Skeletal muscle tissue (tissue), 4 donors: ENCODE measurements around the gene HSF4. TPM values are rescaled to one million over a fixed set of nuclear protein-coding genes. Genes with fewer than 3 reads are reported as not detected.
"Not testable (repeated sequence)": the region's sequence is repeated elsewhere in the genome, so short reads cannot be mapped to it uniquely, and the experiment has no call there.

Source experiments
- H3K27ac ChIP-seq: one replicate; pipeline ENCODE4 v1.7.0; 2013; ENCODE audit warnings: mild to moderate bottlenecking, low read depth, low read length, inconsistent platforms
- H3K27me3 ChIP-seq, 3 donors: one replicate each; pipeline ENCODE4 v1.7.0; 2013; ENCODE audit warnings: low read length in 3 of 3; ENCODE audit not compliant: control insufficient read depth in 3 of 3, insufficient read depth in 3 of 3
- H3K36me3 ChIP-seq, 3 donors: one replicate each; pipeline ENCODE4 v1.7.0; 2013; ENCODE audit warnings: low read length in 3 of 3; ENCODE audit not compliant: control insufficient read depth in 3 of 3, insufficient read depth in 3 of 3
- H3K4me1 ChIP-seq, 3 donors: one replicate each; pipeline ENCODE4 v1.7.0; 2013; ENCODE audit warnings: low read length in 3 of 3, mild to moderate bottlenecking in 3 of 3; ENCODE audit not compliant: control insufficient read depth in 3 of 3, insufficient read depth in 3 of 3
- H3K4me3 ChIP-seq, 3 donors: one replicate each; pipeline ENCODE4 v1.7.0; 2013; ENCODE audit warnings: low read length in 3 of 3
- H3K9ac ChIP-seq, 3 donors: one replicate each; pipeline ENCODE4 v1.7.0; 2013; ENCODE audit warnings: low read length in 3 of 3, mild to moderate bottlenecking in 3 of 3, moderate library complexity in 2 of 3, low read depth in 1 of 3
- H3K9me3 ChIP-seq, 3 donors: one replicate each; pipeline ENCODE4 v1.7.0; 2013; ENCODE audit warnings: low read length in 3 of 3; ENCODE audit not compliant: control insufficient read depth in 3 of 3
- total RNA-seq: library from RNA; depleted of rRNA; stranded (reverse); fragments of >200 nt; gene quantifications from one replicate; pipeline ENCODE4 v1.2.3, GENCODE V29; 2014
- donor health status: Osteomylitis.

The HSF4 gene, protein sequence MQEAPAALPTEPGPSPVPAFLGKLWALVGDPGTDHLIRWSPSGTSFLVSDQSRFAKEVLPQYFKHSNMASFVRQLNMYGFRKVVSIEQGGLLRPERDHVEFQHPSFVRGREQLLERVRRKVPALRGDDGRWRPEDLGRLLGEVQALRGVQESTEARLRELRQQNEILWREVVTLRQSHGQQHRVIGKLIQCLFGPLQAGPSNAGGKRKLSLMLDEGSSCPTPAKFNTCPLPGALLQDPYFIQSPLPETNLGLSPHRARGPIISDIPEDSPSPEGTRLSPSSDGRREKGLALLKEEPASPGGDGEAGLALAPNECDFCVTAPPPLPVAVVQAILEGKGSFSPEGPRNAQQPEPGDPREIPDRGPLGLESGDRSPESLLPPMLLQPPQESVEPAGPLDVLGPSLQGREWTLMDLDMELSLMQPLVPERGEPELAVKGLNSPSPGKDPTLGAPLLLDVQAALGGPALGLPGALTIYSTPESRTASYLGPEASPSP
- total RNA-seq, result 3.7 TPM

DNA sequence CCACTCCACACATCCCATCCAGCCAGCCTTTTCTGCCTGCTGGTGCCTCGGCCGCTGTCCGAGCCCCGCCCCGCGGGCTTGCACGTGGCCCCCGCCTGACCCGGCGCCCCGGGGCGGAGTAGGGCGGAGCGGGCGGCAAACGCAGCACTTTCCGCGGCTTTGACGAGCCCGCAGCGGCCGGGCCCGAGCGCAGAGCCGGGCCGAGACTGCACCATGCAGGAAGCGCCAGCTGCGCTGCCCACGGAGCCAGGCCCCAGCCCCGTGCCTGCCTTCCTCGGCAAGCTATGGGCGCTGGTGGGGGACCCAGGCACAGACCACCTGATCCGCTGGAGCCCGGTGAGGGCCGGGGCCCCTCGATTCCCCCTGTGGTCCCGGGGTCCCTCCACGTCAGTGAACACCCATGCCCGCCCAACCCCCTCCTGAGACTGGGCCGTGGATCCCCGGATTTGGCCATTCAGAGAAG is at the start of gene HSF4:
HSF4 (plus strand) TSS at position 147 of the 463 bp plus-strand sequence; CDS start at position 214, 67 bp downstream.
- peaks cover 8 to 19% (median 13%) of the 10 kb centered on the region in 3 donors for H3K36me3 ChIP-seq
- peaks cover 0 to 5% (median 0%) of the 10 kb centered on the region in 3 donors for H3K27me3 ChIP-seq
- peak within 1 kb of the TSS; percentile 78 to 83 (median 83) for H3K4me3 ChIP-seq
- peak within 1 kb of the TSS; percentile 91 for H3K27ac ChIP-seq
- peaks cover 64 to 73% (median 68%) of the 10 kb centered on the region in 3 donors for H3K4me1 ChIP-seq
- no peaks in the 10 kb centered on the region for H3K9me3 ChIP-seq
- peak within 1 kb of the TSS; percentile 82 to 96 (median 90) for H3K9ac ChIP-seq

DNA sequence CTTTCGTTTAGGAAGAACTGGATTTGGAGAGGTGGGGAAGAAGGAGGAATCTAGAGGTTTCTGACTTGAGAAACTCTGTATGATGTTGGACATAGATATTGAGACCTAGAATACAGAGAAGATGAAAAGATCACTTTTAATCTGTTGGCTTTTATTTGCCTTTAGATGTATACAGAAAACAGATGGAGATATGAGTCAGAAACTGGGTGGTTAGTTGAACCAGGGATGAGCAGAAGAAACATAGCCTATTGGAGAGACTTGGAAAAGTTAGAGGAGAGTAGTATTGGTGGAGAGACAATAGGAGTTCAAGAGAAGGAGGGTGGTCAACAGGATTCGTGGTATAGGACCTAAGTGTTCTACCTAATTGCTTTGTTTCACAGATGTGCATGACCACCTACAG is 49.8 kb upstream of the HSF4 start:
- no peak overlapping the region for H3K9ac ChIP-seq

DNA sequence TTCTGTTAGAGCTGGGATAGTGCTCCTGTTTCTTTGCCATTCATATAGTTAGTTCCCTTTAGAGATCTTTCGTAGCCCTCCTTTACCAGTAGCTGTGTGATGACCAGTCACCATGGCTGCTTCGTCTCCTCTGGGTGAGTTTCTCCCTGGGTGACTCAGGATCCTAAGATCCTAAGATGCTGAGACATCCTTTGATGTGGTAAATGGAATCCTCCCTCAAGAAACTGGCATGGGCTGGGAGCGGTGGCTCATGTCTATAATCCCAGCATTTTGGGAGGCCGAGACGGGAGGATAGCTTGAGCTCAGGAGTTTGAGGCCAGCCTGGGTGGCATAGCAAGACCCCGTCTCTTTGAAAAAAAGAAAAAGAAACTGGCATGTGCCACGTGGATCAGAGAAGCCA is 48.9 kb upstream of the HSF4 start:
- Histone ChIP-seq H3K9me3 (no peaks in the 10 kb centered on the region), H3K9ac (no peak overlapping the region), H3K36me3 (peaks cover 10 to 18% (median 11%) of the 10 kb centered on the region in 3 donors), H3K27ac (no peak overlapping the region), H3K4me1 (peaks cover 8 to 21% (median 9%) of the 10 kb centered on the region in 3 donors), H3K4me3 (no peak overlapping the region), H3K27me3 (no peaks in the 10 kb centered on the region)

More for the DNA sequence above, 49.8 kb upstream of the HSF4 start:
- peaks cover 4 to 11% (median 4%) of the 10 kb centered on the region in 3 donors for H3K36me3 ChIP-seq
- H3K27ac ChIP-seq, result no peak overlapping the region
- peaks cover 12 to 26% (median 13%) of the 10 kb centered on the region in 3 donors for H3K4me1 ChIP-seq
- no peak overlapping the region for H3K4me3 ChIP-seq
- no peaks in the 10 kb centered on the region for H3K9me3 ChIP-seq
- no peaks in the 10 kb centered on the region for H3K27me3 ChIP-seq

DNA sequence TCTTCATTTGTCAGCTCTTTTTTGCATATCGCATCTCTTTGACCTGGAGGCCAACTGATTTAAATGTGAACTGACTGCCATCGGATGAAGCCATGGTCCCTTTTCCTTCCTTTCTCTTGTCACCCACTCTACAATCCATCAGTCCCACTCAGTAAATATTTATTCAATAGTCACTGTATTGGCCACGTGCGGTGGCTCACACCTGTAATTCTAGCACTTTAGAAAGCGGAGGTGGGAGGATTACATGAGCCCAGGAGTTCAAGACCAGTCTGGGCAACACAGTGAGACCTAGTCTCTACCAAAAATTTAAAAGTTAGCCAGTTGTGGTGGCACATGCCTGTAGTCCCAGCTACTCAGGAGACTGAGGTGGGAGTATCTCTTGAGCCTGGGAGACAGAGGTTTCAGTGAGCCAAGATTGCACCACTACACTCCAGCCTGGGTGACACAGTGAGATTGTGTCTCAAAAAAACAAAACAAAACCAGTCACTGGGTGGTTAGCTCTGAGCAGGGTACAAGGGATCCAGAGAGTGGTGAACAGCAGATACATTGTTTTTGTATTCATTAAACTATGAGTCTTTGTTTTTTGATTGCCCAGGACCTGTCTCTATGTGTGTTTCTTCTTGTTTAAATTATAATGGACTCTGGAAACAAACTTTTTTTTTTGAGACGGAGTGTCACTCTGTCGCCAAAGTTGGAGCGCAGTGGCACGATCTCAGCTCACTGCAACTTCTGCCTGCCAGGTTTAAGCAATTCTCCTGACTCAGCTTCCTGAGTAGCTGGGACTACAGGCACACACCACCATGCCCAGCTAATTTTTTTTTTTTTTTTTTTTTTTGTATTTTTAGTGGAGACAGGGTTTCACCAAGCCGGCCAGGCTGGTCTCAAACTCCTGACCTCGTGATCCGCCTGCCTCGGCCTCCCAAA is 47.9 kb upstream of the HSF4 start:
- Histone ChIP-seq H3K4me3 (no peak overlapping the region), H3K27me3 (no peaks in the 10 kb centered on the region), H3K9ac (peak overlapping the region in 1 of 3 donors; percentile 12), H3K36me3 (peaks cover 10 to 22% (median 11%) of the 10 kb centered on the region in 3 donors), H3K27ac (no peak overlapping the region), H3K9me3 (no peaks in the 10 kb centered on the region), H3K4me1 (peaks cover 0 to 13% (median 0%) of the 10 kb centered on the region in 3 donors)

DNA sequence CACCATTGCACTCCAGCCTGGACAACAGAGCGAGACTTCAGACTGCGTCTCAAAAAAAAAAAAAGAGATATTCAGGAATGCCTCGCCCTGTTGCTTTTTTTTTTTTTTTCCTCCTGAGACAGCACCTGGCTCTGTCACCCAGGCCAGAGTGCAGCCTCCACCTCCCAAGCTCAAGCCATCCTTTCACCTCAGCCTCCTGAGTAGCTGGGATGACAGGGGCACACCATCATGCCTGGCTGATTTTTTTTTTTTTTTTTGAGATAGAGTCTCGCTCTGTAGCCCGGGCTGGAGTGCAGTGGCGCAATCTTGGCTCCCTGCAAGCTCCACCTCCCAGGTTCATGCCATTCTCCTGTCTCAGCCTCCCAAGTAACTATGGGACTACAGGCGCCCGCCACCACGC is 46.8 kb upstream of the HSF4 start:
- no peaks in the 10 kb centered on the region for H3K27me3 ChIP-seq
- H3K27ac ChIP-seq, result no peak overlapping the region
- peaks cover 15 to 25% (median 15%) of the 10 kb centered on the region in 3 donors for H3K36me3 ChIP-seq
- no peaks in the 10 kb centered on the region for H3K9me3 ChIP-seq
- H3K9ac ChIP-seq, result no peak overlapping the region
- H3K4me3 ChIP-seq, result no peak overlapping the region
- H3K4me1 ChIP-seq, result peaks cover 0 to 7% (median 2%) of the 10 kb centered on the region in 3 donors

DNA sequence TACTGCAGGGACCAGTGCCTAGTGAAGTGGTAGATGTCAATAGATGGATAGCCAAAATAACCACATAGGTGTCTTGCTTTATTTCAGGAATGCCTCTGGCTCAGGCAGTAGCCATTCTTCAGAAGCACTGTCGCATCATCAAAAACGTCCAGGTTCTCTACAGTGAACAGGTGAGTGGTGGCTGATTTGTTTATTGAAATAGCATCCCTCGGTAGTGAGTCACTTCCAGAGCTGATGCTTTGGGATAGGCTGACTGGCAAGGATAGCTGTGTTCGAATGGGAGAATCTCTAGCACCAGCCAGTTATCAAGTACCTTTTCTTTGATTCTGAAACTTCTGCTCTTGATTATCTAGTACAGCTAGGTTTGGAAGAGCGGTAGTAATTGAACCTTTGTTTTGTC is 44.5 kb upstream of the HSF4 start:
- H3K4me1 ChIP-seq, result peaks cover 2 to 5% (median 3%) of the 10 kb centered on the region in 3 donors
- no peak overlapping the region for H3K4me3 ChIP-seq
- no peaks in the 10 kb centered on the region for H3K9me3 ChIP-seq
- H3K27me3 ChIP-seq, result no peaks in the 10 kb centered on the region
- H3K36me3 ChIP-seq, result peaks cover 16 to 23% (median 21%) of the 10 kb centered on the region in 3 donors
- H3K9ac ChIP-seq, result no peak overlapping the region
- H3K27ac ChIP-seq, result no peak overlapping the region

DNA sequence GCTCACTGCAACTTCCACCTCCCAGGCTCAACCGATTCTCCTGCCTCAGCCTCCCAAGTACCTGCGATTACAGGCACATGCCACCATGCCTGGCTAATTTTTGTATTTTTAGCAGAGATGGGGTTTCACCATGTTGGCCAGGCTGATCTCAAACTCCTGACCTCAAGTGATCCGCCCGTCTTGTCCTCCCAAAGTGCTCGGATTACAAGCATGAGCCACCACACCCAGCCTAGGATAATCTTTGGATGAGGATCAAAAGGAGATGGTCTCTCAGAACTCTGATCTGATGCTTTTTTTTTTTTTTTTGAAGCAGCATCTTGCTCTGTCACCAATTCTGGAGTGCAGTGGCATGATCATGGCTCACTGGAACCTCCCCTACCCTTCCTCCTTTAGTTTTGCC is 41.7 kb upstream of the HSF4 start:
- not testable (repeated sequence) for H3K9me3 ChIP-seq, H3K27me3 ChIP-seq, H3K9ac ChIP-seq, H3K4me3 ChIP-seq, H3K27ac ChIP-seq
- peaks cover 7 to 11% (median 9%) of the 10 kb centered on the region in 3 donors for H3K4me1 ChIP-seq
- peaks cover 16 to 32% (median 26%) of the 10 kb centered on the region in 3 donors for H3K36me3 ChIP-seq

DNA sequence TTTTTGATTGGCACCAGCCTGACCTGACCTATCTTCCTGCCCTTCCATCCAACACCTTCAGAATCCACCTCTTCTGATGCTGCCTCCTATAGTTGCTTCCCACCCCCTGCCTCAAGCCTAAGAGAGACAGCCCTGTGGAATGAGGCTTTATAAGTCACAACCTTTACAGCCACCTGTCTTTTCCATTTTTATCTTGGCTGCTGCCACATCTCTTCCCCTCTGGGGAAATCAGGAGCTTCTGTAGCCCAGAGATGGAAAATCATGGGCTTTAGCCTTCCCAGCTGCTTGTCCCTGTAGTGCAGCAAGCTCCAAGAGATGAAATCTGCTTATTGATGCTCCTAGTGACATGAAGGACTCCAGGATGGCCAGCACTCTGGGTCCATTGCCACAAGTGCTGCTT is 36.1 kb upstream of the HSF4 start:
- Histone ChIP-seq H3K4me1 (peaks cover 26 to 28% (median 27%) of the 10 kb centered on the region in 3 donors), H3K36me3 (peaks cover 22 to 36% (median 28%) of the 10 kb centered on the region in 3 donors), H3K27me3 (no peaks in the 10 kb centered on the region), H3K9ac (peak overlapping the region in 1 of 3 donors; percentile 57), H3K9me3 (no peaks in the 10 kb centered on the region), H3K4me3 (no peak overlapping the region), H3K27ac (peak overlapping the region; percentile 12)

DNA sequence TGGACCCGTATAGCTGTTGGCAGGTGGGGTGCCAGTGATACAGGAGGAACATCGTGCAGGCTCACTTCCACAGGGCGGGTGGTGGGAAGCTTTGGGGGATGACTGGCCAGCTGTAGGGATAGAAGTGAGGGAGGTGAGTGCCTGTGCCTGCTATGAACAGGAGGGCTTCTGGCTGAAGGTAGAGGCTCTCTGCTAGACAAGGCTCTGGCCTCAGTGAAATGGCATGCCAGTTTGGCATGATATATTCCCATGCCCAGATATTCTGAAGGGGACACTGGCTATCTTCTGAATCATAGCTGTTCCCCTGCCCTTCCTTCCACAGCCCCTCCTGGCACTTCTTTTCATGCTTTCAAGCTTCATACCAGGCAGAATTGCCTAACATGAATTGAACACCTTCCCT is 35.7 kb upstream of the HSF4 start:
- Histone ChIP-seq H3K27me3 (no peaks in the 10 kb centered on the region), H3K4me1 (peaks cover 26 to 28% (median 27%) of the 10 kb centered on the region in 3 donors), H3K9me3 (no peaks in the 10 kb centered on the region), H3K27ac (peak overlapping the region; percentile 12), H3K9ac (peak overlapping the region in 2 of 3 donors; percentile 38 to 57), H3K36me3 (peaks cover 22 to 37% (median 29%) of the 10 kb centered on the region in 3 donors), H3K4me3 (no peak overlapping the region)
